HG03039 (cell line): ENCODE measurements around the gene PKHD1.

ENCODE experiments used
- ATAC-seq: cut with Tn5 transposase; IDR thresholded peaks from one replicate; pipeline ENCODE4 v1.9.1; 2021; ENCODE audit warnings: mild to moderate bottlenecking, moderate library complexity; ENCODE audit not compliant: unreplicated experiment

PKHD1 gene

GRCh38 chr6:51571168-51571567, 516.2 kb downstream of the PKHD1 start:
- no peak for ATAC-seq

- ATAC-seq = no peak
Measured at GRCh38 chr6:51570168-51570921, 517.1 kb downstream of the PKHD1 start.

GRCh38 chr6:51569594-51569993, 517.8 kb downstream of the PKHD1 start:
- no peak for ATAC-seq

- no peak for ATAC-seq
Measured at GRCh38 chr6:51568771-51569170, 518.6 kb downstream of the PKHD1 start.

- no peak for ATAC-seq
Measured at GRCh38 chr6:51565472-51565871, 521.9 kb downstream of the PKHD1 start.
